Measurements from ENCODE around the gene ZNF638.

GRCh38 chr2:71474744-71475397 lies 143.3 kb downstream of the ZNF638 start:
- TF ChIP-seq CEBPB (IDR thresholded peaks at IDR 0.05) (no peak), REST (IDR thresholded peaks at IDR 0.05; ENCODE audit: low read depth) (no peak), TCF12 (IDR thresholded peaks at IDR 0.05; ENCODE audit: low read depth) (no peak), TEAD4 (IDR thresholded peaks at IDR 0.05) (no peak), EGR1 (IDR thresholded peaks at IDR 0.05) (no peak), CREB1 (IDR thresholded peaks at IDR 0.05; ENCODE audit: low read depth) (no peak), RAD21 (IDR thresholded peaks at IDR 0.05; ENCODE audit: low read depth) (no peak)
